WTC11 (cell line): ENCODE measurements around the gene PC.

Source experiments
- ATF1 ChIP-seq: sonication (generic); formaldehyde crosslinking; IDR thresholded peaks from 2 replicates; pipeline ENCODE4 v1.8.1; 2023; ENCODE audit warnings: mild to moderate bottlenecking, moderate library complexity, missing genetic modification reagents
- CBFB ChIP-seq: sonication (generic); formaldehyde crosslinking; IDR thresholded peaks from 2 replicates; pipeline ENCODE4 v1.8.1; 2022; ENCODE audit warnings: mild to moderate bottlenecking, low read depth, missing genetic modification reagents
- CREB1 ChIP-seq: sonication (generic); formaldehyde crosslinking; IDR thresholded peaks from 2 replicates; pipeline ENCODE4 v1.8.0; 2023; ENCODE audit warnings: mild to moderate bottlenecking, missing genetic modification reagents
- CTCF ChIP-seq: fragments of 200-600 bp; IDR thresholded peaks from 2 replicates; pipeline ENCODE4 v1.8.0; 2022; ENCODE audit warnings: antibody characterized with exemption
- FOXP1 ChIP-seq: sonication (generic); formaldehyde crosslinking; IDR thresholded peaks from 2 replicates; pipeline ENCODE4 v1.8.0; 2022; ENCODE audit warnings: missing genetic modification reagents, mild to moderate bottlenecking, moderate library complexity, borderline replicate concordance
- FOXP4 ChIP-seq: sonication (generic); formaldehyde crosslinking; IDR thresholded peaks from 2 replicates; pipeline ENCODE4 v1.8.0; 2022; ENCODE audit warnings: mild to moderate bottlenecking, missing genetic modification reagents
- JUN ChIP-seq: sonication (generic); formaldehyde crosslinking; IDR thresholded peaks from 2 replicates; pipeline ENCODE4 v1.8.0; 2023; ENCODE audit warnings: mild to moderate bottlenecking, missing genetic modification reagents
- MAX ChIP-seq: sonication (generic); formaldehyde crosslinking; IDR thresholded peaks from 2 replicates; pipeline ENCODE4 v1.8.0; 2022; ENCODE audit warnings: mild to moderate bottlenecking, missing genetic modification reagents
- NFYB ChIP-seq: sonication (generic); formaldehyde crosslinking; conservative IDR thresholded peaks from 2 replicates; pipeline ENCODE4 v1.8.0; 2022; ENCODE audit warnings: low read depth, missing genetic modification reagents
- NR2C2 ChIP-seq: sonication (generic); formaldehyde crosslinking; IDR thresholded peaks from 2 replicates; pipeline ENCODE4 v1.8.0; 2022; ENCODE audit warnings: mild to moderate bottlenecking, missing genetic modification reagents
- SP1 ChIP-seq: sonication (generic); formaldehyde crosslinking; conservative IDR thresholded peaks from 2 replicates; pipeline ENCODE4 v1.8.1; 2022; ENCODE audit warnings: missing genetic modification reagents
- ZNF281 ChIP-seq: sonication (generic); formaldehyde crosslinking; IDR thresholded peaks from 2 replicates; pipeline ENCODE4 v1.8.0; 2023; ENCODE audit warnings: mild to moderate bottlenecking, missing genetic modification reagents
- ZNF423 ChIP-seq: fragments of 250-450 bp; sonication (Bioruptor Pico); IDR thresholded peaks from 2 replicates; pipeline ENCODE4 v2.1.2; 2022; ENCODE audit warnings: mild to moderate bottlenecking, moderate library complexity
- ZNF671 ChIP-seq: fragments of 250-450 bp; sonication (Bioruptor Pico); IDR thresholded peaks from 2 replicates; pipeline ENCODE4 v1.8.0; 2021; ENCODE audit warnings: mild to moderate bottlenecking

- no peak for TF ChIP-seq ZNF281 (CRISPR knock-in tag)
- no peak for TF ChIP-seq NR2C2
- TF ChIP-seq MAX: no peak
- TF ChIP-seq ZNF671 (CRISPR knock-in tag): no peak
- TF ChIP-seq CTCF: no peak
- TF ChIP-seq ATF1 (CRISPR knock-in tag): no peak
- no peak for TF ChIP-seq ZNF423 (CRISPR knock-in tag)
- no peak for TF ChIP-seq SP1 (CRISPR knock-in tag)
- TF ChIP-seq CBFB (CRISPR knock-in tag): no peak
- no peak for TF ChIP-seq NFYB (CRISPR knock-in tag)
- TF ChIP-seq FOXP1 (CRISPR knock-in tag): no peak
- no peak for TF ChIP-seq CREB1 (CRISPR knock-in tag)
- no peak for TF ChIP-seq JUN (CRISPR knock-in tag)
- TF ChIP-seq FOXP4 (CRISPR knock-in tag): no peak
Observed at GRCh38 chr11:66858939-66859685, 99.1 kb downstream of the PC start.
